ENCODE measurements around the gene UBTD2.

UBTD2 gene

DNA sequence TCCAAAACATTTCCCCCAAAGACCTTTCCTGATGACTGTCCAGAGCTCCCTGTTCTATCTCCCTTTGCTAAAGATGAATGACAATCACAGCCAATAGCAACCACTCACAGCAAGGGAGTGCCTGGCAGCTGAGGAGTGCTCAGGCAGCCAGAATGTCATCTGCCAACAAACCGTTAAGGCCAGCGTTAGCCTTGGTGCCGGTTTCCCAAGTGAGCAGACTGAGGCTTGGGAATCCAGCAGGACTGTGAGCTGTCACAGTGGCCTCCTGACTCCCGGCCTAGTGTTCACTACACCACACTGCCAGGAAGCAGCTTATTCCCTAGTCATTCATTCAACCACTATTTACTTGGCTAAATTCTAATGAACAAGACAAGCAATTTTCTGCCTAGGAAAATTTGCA lies 120.2 kb downstream of the UBTD2 start:
- Histone ChIP-seq H3K27ac (ENCODE audit: low read length) (no peak overlapping the region), H3K9ac (ENCODE audit: low read depth, low read length) (no peak overlapping the region), H3K27me3 (ENCODE audit: insufficient read depth, low read length) (no peaks in the 10 kb centered on the region), H3K9me3 (ENCODE audit: insufficient read depth, low read depth, low read length) (no peaks in the 10 kb centered on the region), H3K4me1 (ENCODE audit: insufficient read depth, low read length) (no peaks in the 10 kb centered on the region), H3K36me3 (ENCODE audit: insufficient read depth, low read depth, low read length) (no peaks in the 10 kb centered on the region), H3K4me3 (ENCODE audit: low read length) (no peak overlapping the region)

DNA sequence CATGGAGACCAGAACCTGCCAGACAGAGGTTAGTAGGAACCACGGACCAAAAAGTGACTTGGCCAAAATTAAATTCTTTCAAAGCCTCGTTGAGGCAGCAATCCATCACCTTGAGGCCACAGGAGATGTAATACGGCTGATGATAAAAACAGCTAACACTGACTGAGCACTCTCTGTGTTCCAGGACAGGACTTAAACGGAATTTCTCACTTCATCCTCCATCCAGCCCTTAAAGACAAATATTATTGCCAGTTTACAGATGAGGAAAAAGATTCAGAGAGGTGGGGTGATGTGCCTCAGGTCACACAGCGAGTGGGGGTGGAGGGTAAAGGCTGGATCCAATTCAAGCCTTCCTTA lies 120.6 kb downstream of the UBTD2 start:
- Histone ChIP-seq H3K4me3 (ENCODE audit: low read length) (no peak overlapping the region), H3K27me3 (ENCODE audit: insufficient read depth, low read length) (no peaks in the 10 kb centered on the region), H3K9ac (ENCODE audit: low read depth, low read length) (no peak overlapping the region; the same call in 1 of the 2 replicates), H3K36me3 (ENCODE audit: insufficient read depth, low read depth, low read length) (no peaks in the 10 kb centered on the region), H3K4me1 (ENCODE audit: insufficient read depth, low read length) (no peaks in the 10 kb centered on the region), H3K27ac (ENCODE audit: low read length) (no peak overlapping the region), H3K9me3 (ENCODE audit: insufficient read depth, low read depth, low read length) (no peaks in the 10 kb centered on the region)

DNA sequence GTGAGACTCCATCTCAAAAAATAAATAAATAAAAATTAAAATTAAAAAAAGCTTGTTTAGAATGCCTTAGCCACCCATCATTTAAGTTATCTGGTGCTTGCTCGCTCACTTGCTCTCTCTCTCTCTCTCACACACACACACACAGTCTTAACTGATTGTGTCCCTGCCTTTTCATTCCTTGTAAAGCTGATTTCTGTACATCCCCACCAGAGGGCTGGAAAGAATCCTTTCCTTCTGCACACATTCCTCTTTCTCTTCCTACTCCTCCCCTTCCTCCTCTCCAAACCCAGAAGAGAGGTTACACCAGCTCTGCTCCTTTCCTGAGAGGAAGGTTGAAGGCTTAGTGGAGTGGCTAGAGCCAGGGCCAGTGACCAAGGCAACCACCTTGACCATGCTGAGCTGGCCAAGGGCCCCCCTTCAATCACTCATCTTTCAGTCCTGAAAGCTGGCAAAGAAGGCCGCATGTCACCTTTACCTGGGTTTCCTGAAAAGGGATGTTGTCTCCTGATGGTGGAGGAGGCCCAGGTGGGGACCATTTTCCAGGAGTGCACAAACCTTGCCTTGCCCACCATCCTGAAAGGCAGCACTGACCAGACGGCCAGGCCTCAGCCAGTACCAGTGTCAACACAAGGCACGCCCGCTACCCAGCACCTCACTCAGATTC lies 121.1 kb downstream of the UBTD2 start:
- no peaks in the 10 kb centered on the region for H3K27me3 ChIP-seq (ENCODE audit: insufficient read depth, low read length)
- no peaks in the 10 kb centered on the region for H3K4me1 ChIP-seq (ENCODE audit: insufficient read depth, low read length)
- H3K36me3 ChIP-seq (ENCODE audit: insufficient read depth, low read depth, low read length) = no peaks in the 10 kb centered on the region
- no peaks in the 10 kb centered on the region for H3K9me3 ChIP-seq (ENCODE audit: insufficient read depth, low read depth, low read length)
- H3K4me3 ChIP-seq (ENCODE audit: low read length) = no peak overlapping the region
- H3K27ac ChIP-seq (ENCODE audit: low read length) = no peak overlapping the region
- H3K9ac ChIP-seq (ENCODE audit: low read depth, low read length) = no peak overlapping the region; the same call in 1 of the 2 replicates

DNA sequence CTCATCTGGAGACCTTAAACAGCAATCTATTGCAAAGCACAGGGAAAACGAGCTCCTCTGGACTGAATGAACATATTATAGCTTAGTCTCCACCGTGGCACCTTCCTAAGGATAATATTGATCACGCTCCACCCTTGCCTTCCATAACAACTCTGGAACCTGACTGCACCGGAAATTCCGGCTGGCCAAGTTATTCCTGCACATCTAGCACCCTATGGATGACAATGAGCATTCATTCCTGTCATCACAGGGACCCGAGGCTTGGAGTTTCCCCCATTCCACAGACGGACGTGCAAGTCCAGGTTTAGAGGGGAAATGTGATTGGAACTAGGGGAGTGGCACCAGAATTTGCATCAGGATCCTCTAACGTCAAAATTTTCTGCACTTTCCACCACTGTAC lies 123.1 kb downstream of the UBTD2 start:
- no peak overlapping the region for H3K27ac ChIP-seq (ENCODE audit: low read length)
- no peak overlapping the region for H3K4me3 ChIP-seq (ENCODE audit: low read length)
- no peaks in the 10 kb centered on the region for H3K9me3 ChIP-seq (ENCODE audit: insufficient read depth, low read depth, low read length)
- no peaks in the 10 kb centered on the region for H3K4me1 ChIP-seq (ENCODE audit: insufficient read depth, low read length)
- H3K27me3 ChIP-seq (ENCODE audit: insufficient read depth, low read length) = no peaks in the 10 kb centered on the region
- H3K9ac ChIP-seq (ENCODE audit: low read depth, low read length) = no peak overlapping the region
- peaks cover 5% of the 10 kb centered on the region for H3K36me3 ChIP-seq (ENCODE audit: insufficient read depth, low read depth, low read length)

Measured in iPS-20b (cell line).